ENCODE results near the gene TRIM47. TPM values are rescaled to one million over a fixed set of nuclear protein-coding genes. Genes with fewer than 3 reads are reported as not detected.

TRIM47 gene
- total RNA-seq, 1 experiment from 2014 or later: 125 TPM

DNA sequence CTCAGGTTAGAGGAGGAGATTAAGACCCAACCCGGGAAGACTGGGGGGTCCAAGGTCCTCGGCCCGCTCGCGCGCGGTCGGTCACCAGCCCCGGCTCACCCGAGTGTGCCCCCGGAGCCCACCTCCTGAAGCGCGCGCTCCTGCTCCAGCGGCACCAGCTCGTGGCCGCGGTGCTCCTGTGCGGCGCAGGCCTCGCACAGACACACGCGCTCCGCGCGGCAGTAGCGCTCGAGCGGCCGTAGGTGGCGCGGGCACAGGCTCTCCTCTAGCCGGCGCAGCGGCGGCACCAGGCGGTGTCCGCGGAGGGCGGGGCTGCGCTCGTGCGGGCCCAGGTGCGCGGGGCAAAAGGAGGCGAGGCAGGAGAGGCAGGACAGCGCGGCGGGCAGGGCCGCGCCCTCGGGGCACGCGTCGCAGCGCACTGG, 618 bp downstream of the TRIM47 start:
- Histone ChIP-seq H3K4me1 (ENCODE audit: control insufficient read depth, insufficient read depth, low read length) (peaks cover 28% of the 10 kb centered on the region), H3K9me3 (ENCODE audit: control insufficient read depth, insufficient read depth, low read depth, low read length) (no peaks in the 10 kb centered on the region), H3K27ac (ENCODE audit: low read length) (peak overlapping the region; percentile 88), H3K27me3 (ENCODE audit: control insufficient read depth, insufficient read depth, low read length) (no peaks in the 10 kb centered on the region), H3K4me3 (ENCODE audit: low read depth in 2 of 2, low read length in 2 of 2) (peak overlapping the region; percentile 76 to 82), H3K36me3 (ENCODE audit: control insufficient read depth, insufficient read depth, low read length) (no peaks in the 10 kb centered on the region; the same call in 1 of the 2 replicates)
- no TSS peak for BruUV-seq (replicated peaks)
- ATAC-seq (peak; percentile 70), DNase-seq (ENCODE audit: low read depth, low spot score) (no peak)
- in situ Hi-C loops (cut with HindIII; ENCODE audit: low pct_unique_long_range_greater_than_20kb, low sequenced_read_pairs) (no loop called here), intact Hi-C loops (cut with micrococcal nuclease; ENCODE audit: unreplicated experiment) (no loop called here)
- POLR2A ChIA-PET: interaction anchor here (0.6 to 2.8 kb wide), 4 partner anchors 12 to 101 kb away, joined by 3 to 16 read pairs (median 6); a partner anchor contains a TSS
- TF ChIP-seq, protein P1, sequence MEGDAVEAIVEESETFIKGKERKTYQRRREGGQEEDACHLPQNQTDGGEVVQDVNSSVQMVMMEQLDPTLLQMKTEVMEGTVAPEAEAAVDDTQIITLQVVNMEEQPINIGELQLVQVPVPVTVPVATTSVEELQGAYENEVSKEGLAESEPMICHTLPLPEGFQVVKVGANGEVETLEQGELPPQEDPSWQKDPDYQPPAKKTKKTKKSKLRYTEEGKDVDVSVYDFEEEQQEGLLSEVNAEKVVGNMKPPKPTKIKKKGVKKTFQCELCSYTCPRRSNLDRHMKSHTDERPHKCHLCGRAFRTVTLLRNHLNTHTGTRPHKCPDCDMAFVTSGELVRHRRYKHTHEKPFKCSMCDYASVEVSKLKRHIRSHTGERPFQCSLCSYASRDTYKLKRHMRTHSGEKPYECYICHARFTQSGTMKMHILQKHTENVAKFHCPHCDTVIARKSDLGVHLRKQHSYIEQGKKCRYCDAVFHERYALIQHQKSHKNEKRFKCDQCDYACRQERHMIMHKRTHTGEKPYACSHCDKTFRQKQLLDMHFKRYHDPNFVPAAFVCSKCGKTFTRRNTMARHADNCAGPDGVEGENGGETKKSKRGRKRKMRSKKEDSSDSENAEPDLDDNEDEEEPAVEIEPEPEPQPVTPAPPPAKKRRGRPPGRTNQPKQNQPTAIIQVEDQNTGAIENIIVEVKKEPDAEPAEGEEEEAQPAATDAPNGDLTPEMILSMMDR (IDR thresholded peaks at IDR 0.05): no peak; the same call in 1 of the 2 replicates
- TF ChIP-seq TCF7L2 (IDR thresholded peaks at IDR 0.05; ENCODE audit: low read depth, low read length) (no peak), SIN3A (IDR thresholded peaks at IDR 0.05; ENCODE audit: borderline replicate concordance, insufficient read depth, low read depth, low read length) (no peak), POLR2AphosphoS5 (IDR thresholded peaks at IDR 0.05; ENCODE audit: low read depth, low read length) (no peak)
- TF ChIP-seq, protein P2, sequence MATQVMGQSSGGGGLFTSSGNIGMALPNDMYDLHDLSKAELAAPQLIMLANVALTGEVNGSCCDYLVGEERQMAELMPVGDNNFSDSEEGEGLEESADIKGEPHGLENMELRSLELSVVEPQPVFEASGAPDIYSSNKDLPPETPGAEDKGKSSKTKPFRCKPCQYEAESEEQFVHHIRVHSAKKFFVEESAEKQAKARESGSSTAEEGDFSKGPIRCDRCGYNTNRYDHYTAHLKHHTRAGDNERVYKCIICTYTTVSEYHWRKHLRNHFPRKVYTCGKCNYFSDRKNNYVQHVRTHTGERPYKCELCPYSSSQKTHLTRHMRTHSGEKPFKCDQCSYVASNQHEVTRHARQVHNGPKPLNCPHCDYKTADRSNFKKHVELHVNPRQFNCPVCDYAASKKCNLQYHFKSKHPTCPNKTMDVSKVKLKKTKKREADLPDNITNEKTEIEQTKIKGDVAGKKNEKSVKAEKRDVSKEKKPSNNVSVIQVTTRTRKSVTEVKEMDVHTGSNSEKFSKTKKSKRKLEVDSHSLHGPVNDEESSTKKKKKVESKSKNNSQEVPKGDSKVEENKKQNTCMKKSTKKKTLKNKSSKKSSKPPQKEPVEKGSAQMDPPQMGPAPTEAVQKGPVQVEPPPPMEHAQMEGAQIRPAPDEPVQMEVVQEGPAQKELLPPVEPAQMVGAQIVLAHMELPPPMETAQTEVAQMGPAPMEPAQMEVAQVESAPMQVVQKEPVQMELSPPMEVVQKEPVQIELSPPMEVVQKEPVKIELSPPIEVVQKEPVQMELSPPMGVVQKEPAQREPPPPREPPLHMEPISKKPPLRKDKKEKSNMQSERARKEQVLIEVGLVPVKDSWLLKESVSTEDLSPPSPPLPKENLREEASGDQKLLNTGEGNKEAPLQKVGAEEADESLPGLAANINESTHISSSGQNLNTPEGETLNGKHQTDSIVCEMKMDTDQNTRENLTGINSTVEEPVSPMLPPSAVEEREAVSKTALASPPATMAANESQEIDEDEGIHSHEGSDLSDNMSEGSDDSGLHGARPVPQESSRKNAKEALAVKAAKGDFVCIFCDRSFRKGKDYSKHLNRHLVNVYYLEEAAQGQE (IDR thresholded peaks at IDR 0.05; ENCODE audit: insufficient read depth in 1 of 2, low read depth in 2 of 2, low read length in 1 of 2): no peak
- CTCF ChIA-PET: interaction anchor here (0.5 to 1.1 kb wide), 5 partner anchors 9 to 103 kb away, joined by 3 to 7 read pairs (median 4); no protein-coding TSS in a partner anchor

DNA sequence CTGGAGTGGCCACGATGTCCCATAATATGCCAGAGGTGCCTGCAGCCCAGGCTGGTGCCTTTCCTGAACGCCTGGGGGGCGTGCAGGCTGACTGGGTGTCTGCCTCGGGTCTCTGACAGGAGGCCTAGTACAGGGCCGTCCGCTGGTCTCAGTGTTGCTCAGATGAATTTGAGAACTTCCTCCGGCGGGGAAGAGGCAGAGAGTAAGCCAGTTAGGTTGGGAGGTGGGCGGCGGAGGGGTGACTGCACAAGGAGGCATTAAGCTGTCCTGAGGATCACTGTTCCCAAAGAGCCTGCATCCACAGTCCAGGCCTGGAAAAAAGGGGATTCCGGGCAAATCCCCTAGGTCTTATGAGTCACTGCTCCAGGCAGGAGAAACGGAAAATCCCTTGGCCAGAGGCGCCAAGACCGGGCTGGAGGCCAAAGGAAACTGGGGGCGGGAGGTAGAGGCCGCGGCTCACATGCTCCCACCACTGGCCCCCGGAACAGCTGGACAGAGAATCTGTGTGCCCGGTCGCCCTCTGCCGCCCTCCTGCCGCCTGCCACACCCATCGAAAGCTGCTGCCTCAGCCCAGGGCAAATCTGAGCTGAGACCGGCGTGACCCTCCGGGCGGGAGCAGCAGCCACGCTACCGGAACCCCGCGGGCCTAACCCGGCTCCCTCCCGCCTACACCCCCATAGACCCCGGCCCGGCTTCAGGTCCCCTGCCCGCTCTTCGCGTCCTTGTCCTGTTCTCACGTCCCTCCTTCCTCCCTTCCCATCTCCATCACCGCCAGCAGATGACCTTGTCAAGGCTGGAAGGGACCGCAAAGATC, 1.2 kb downstream of the TRIM47 start:
- TF ChIP-seq SIN3A (IDR thresholded peaks at IDR 0.05; ENCODE audit: borderline replicate concordance, insufficient read depth, low read depth, low read length) (peak; percentile 94; the same call in 1 of the 2 replicates), TCF7L2 (IDR thresholded peaks at IDR 0.05; ENCODE audit: low read depth, low read length) (0 out of 2 replicates have a peak, but pooled peaks have one; percentile 30), POLR2AphosphoS5 (IDR thresholded peaks at IDR 0.05; ENCODE audit: low read depth, low read length) (peak; percentile 84)
- TF ChIP-seq, protein P2 (IDR thresholded peaks at IDR 0.05; ENCODE audit: insufficient read depth in 1 of 2, low read depth in 2 of 2, low read length in 1 of 2): peak in 1 of 2 experiments; percentile 28; a peak in 1 of 4 replicates
- TF ChIP-seq, protein P1 (IDR thresholded peaks at IDR 0.05): no peak
- DNase-seq (ENCODE audit: low read depth, low spot score): no peak
- H3K27ac ChIP-seq (ENCODE audit: low read length): peak overlapping the region; percentile 88
- H3K4me3 ChIP-seq (ENCODE audit: low read depth in 2 of 2, low read length in 2 of 2): peak overlapping the region; percentile 76 to 82
- peak; percentile 64 for ATAC-seq
- BruUV-seq (replicated peaks): TSS peak; percentile 73
- no peaks in the 10 kb centered on the region for H3K27me3 ChIP-seq (ENCODE audit: control insufficient read depth, insufficient read depth, low read length)
- CTCF ChIA-PET: interaction anchor here (0.5 to 0.6 kb wide), 3 partner anchors 10 to 103 kb away, joined by 3 to 7 read pairs (median 4); no protein-coding TSS in a partner anchor
- in situ Hi-C loops (cut with HindIII; ENCODE audit: low pct_unique_long_range_greater_than_20kb, low sequenced_read_pairs): no loop called here
- intact Hi-C loops (cut with micrococcal nuclease; ENCODE audit: unreplicated experiment): no loop called here
- POLR2A ChIA-PET: interaction anchor here (0.6 to 2.8 kb wide), 3 partner anchors 21 to 100 kb away, joined by 3 to 10 read pairs (median 4); a partner anchor contains a TSS
- H3K36me3 ChIP-seq (ENCODE audit: control insufficient read depth, insufficient read depth, low read length): no peaks in the 10 kb centered on the region; the same call in 1 of the 2 replicates
- H3K9me3 ChIP-seq (ENCODE audit: control insufficient read depth, insufficient read depth, low read depth, low read length): no peaks in the 10 kb centered on the region
- H3K4me1 ChIP-seq (ENCODE audit: control insufficient read depth, insufficient read depth, low read length): peaks cover 33% of the 10 kb centered on the region
